Memory B cell (primary cell): Measurements from ENCODE around the gene TBC1D10B.

Experiments
- ATAC-seq: fragments of 150-1000 bp; cut with Tn5 transposase; 2 replicates; pipeline ENCODE4 v1.10.0; 2021; ENCODE audit warnings: low read depth, mild to moderate bottlenecking, moderate library complexity
- DNase-seq, 2 donors: peaks; one replicate each; pipeline ENCODE4 v3.0.0; 2022; ENCODE audit warnings: low spot score in 2 of 2
- H3K27ac Mint-ChIP-seq: one replicate; pipeline ENCODE4 v1.8.0; 2022; ENCODE audit warnings: mild to moderate bottlenecking, moderate library complexity, mixed read lengths
- H3K27me3 Mint-ChIP-seq: one replicate; pipeline ENCODE4 v1.8.0; 2022; ENCODE audit warnings: mixed read lengths
- H3K36me3 Mint-ChIP-seq: one replicate; pipeline ENCODE4 v1.8.0; 2022; ENCODE audit warnings: mild to moderate bottlenecking, mixed read lengths
- H3K4me1 Mint-ChIP-seq: one replicate; pipeline ENCODE4 v1.8.0; 2022; ENCODE audit warnings: mixed read lengths
- H3K4me3 Mint-ChIP-seq: one replicate; pipeline ENCODE4 v1.8.0; 2022; ENCODE audit warnings: mild to moderate bottlenecking, moderate library complexity, mixed read lengths
- H3K9me3 Mint-ChIP-seq: one replicate; pipeline ENCODE4 v1.8.0; 2022; ENCODE audit warnings: mixed read lengths

TBC1D10B gene

GRCh38 chr16:30372038-30372712 is 1.9 kb upstream of the TBC1D10B start:
- Mint-ChIP-seq H3K36me3 (no peaks in the 10 kb centered on the region), H3K27ac (peak overlapping the region; percentile 72), H3K4me3 (peak overlapping the region; percentile 77), H3K27me3 (no peaks in the 10 kb centered on the region), H3K4me1 (peaks cover 31% of the 10 kb centered on the region), H3K9me3 (no peaks in the 10 kb centered on the region)
- DNase-seq (no peak), ATAC-seq (no peak)

- Mint-ChIP-seq H3K27me3 (no peaks in the 10 kb centered on the region), H3K36me3 (peaks cover 2% of the 10 kb centered on the region), H3K4me1 (peaks cover 36% of the 10 kb centered on the region), H3K27ac (peak overlapping the region; percentile 72), H3K4me3 (peak overlapping the region; percentile 77), H3K9me3 (no peaks in the 10 kb centered on the region)
- ATAC-seq = no peak
- no peak for DNase-seq
Observed at GRCh38 chr16:30371248-30371816, 1.0 kb upstream of the TBC1D10B start.

GRCh38 chr16:30369938-30370455 is 297 bp downstream of the TBC1D10B start:
- Mint-ChIP-seq H3K27me3 (no peaks in the 10 kb centered on the region), H3K4me3 (peak overlapping the region; percentile 77), H3K36me3 (peaks cover 5% of the 10 kb centered on the region), H3K27ac (no peak overlapping the region), H3K4me1 (peaks cover 36% of the 10 kb centered on the region), H3K9me3 (no peaks in the 10 kb centered on the region)
- ATAC-seq = peak; percentile 6
- DNase-seq = no peak

- ATAC-seq (no peak), DNase-seq (no peak)
- no peaks in the 10 kb centered on the region for H3K9me3 Mint-ChIP-seq
- peaks cover 36% of the 10 kb centered on the region for H3K4me1 Mint-ChIP-seq
- peak overlapping the region; percentile 82 for H3K4me3 Mint-ChIP-seq
- peak overlapping the region; percentile 58 for H3K27ac Mint-ChIP-seq
- H3K27me3 Mint-ChIP-seq = no peaks in the 10 kb centered on the region
- peaks cover 7% of the 10 kb centered on the region for H3K36me3 Mint-ChIP-seq
Observed at GRCh38 chr16:30369091-30369937, 980 bp downstream of the TBC1D10B start.

- no peak for ATAC-seq
- no peak for DNase-seq
- Mint-ChIP-seq H3K4me1 (peaks cover 36% of the 10 kb centered on the region), H3K36me3 (peaks cover 7% of the 10 kb centered on the region), H3K9me3 (no peaks in the 10 kb centered on the region), H3K27me3 (no peaks in the 10 kb centered on the region), H3K27ac (peak overlapping the region; percentile 58), H3K4me3 (peak overlapping the region; percentile 82)
Observed at GRCh38 chr16:30368792-30369090, 1.6 kb downstream of the TBC1D10B start.

- Mint-ChIP-seq H3K4me3 (peak overlapping the region; percentile 82), H3K27me3 (no peaks in the 10 kb centered on the region), H3K36me3 (peaks cover 10% of the 10 kb centered on the region), H3K27ac (peak overlapping the region; percentile 58), H3K9me3 (no peaks in the 10 kb centered on the region), H3K4me1 (peaks cover 36% of the 10 kb centered on the region)
- DNase-seq (no peak), ATAC-seq (no peak)
Observed at GRCh38 chr16:30368122-30368791, 2.0 kb downstream of the TBC1D10B start.

GRCh38 chr16:30367349-30368009 is 2.8 kb downstream of the TBC1D10B start:
- ATAC-seq (no peak), DNase-seq (no peak)
- Mint-ChIP-seq H3K4me3 (peak overlapping the region; percentile 82), H3K27ac (peak overlapping the region; percentile 58), H3K36me3 (peaks cover 14% of the 10 kb centered on the region), H3K9me3 (no peaks in the 10 kb centered on the region), H3K27me3 (no peaks in the 10 kb centered on the region), H3K4me1 (peaks cover 39% of the 10 kb centered on the region)

GRCh38 chr16:30366511-30366910 is 3.8 kb downstream of the TBC1D10B start:
- Mint-ChIP-seq H3K27me3 (no peaks in the 10 kb centered on the region), H3K36me3 (peaks cover 18% of the 10 kb centered on the region), H3K4me3 (no peak overlapping the region), H3K9me3 (no peaks in the 10 kb centered on the region), H3K4me1 (peaks cover 33% of the 10 kb centered on the region), H3K27ac (no peak overlapping the region)
- ATAC-seq = no peak
- no peak for DNase-seq

- no peaks in the 10 kb centered on the region for H3K27me3 Mint-ChIP-seq
- no peak overlapping the region for H3K4me3 Mint-ChIP-seq
- ATAC-seq = no peak
- H3K36me3 Mint-ChIP-seq = peaks cover 22% of the 10 kb centered on the region
- H3K4me1 Mint-ChIP-seq = peaks cover 29% of the 10 kb centered on the region
- H3K9me3 Mint-ChIP-seq = no peaks in the 10 kb centered on the region
- no peak for DNase-seq
- H3K27ac Mint-ChIP-seq = no peak overlapping the region
Observed at GRCh38 chr16:30365200-30365599, 5.1 kb downstream of the TBC1D10B start.

GRCh38 chr16:30361180-30361579 is 9.1 kb downstream of the TBC1D10B start:
- H3K27ac Mint-ChIP-seq = no peak overlapping the region
- H3K27me3 Mint-ChIP-seq = no peaks in the 10 kb centered on the region
- H3K36me3 Mint-ChIP-seq = peaks cover 25% of the 10 kb centered on the region
- no peak for DNase-seq
- H3K9me3 Mint-ChIP-seq = no peaks in the 10 kb centered on the region
- no peak overlapping the region for H3K4me3 Mint-ChIP-seq
- ATAC-seq = no peak
- peaks cover 6% of the 10 kb centered on the region for H3K4me1 Mint-ChIP-seq

GRCh38 chr16:30359871-30360170 is 10.5 kb downstream of the TBC1D10B start:
- Mint-ChIP-seq H3K4me3 (no peak overlapping the region), H3K36me3 (peaks cover 22% of the 10 kb centered on the region), H3K27me3 (no peaks in the 10 kb centered on the region), H3K9me3 (no peaks in the 10 kb centered on the region), H3K4me1 (peaks cover 13% of the 10 kb centered on the region), H3K27ac (no peak overlapping the region)
- ATAC-seq = no peak
- no peak for DNase-seq

GRCh38 chr16:30358990-30359870 is 11.1 kb downstream of the TBC1D10B start:
- ATAC-seq (no peak), DNase-seq (peak in 1 of 2 donors; percentile 10)
- H3K9me3 Mint-ChIP-seq = no peaks in the 10 kb centered on the region
- peaks cover 17% of the 10 kb centered on the region for H3K4me1 Mint-ChIP-seq
- peaks cover 19% of the 10 kb centered on the region for H3K36me3 Mint-ChIP-seq
- H3K4me3 Mint-ChIP-seq = no peak overlapping the region
- H3K27me3 Mint-ChIP-seq = no peaks in the 10 kb centered on the region
- H3K27ac Mint-ChIP-seq = no peak overlapping the region

- peaks cover 19% of the 10 kb centered on the region for H3K4me1 Mint-ChIP-seq
- peaks cover 19% of the 10 kb centered on the region for H3K36me3 Mint-ChIP-seq
- H3K27ac Mint-ChIP-seq = no peak overlapping the region
- DNase-seq (peak in 1 of 2 donors; percentile 9), ATAC-seq (no peak)
- no peak overlapping the region for H3K4me3 Mint-ChIP-seq
- no peaks in the 10 kb centered on the region for H3K27me3 Mint-ChIP-seq
- no peaks in the 10 kb centered on the region for H3K9me3 Mint-ChIP-seq
Observed at GRCh38 chr16:30358577-30358936, 11.7 kb downstream of the TBC1D10B start.
